SU-DHL-6 (cell line): Measurements from ENCODE around the gene PEAK3.

Experiments
- H2AFZ ChIP-seq: fragments of 200-600 bp; sonication (generic); 2 replicates; pipeline ENCODE4 v1.6.1; 2014; ENCODE audit warnings: low read depth, mild to moderate bottlenecking, moderate library complexity, mixed read lengths, antibody characterized with exemption, low read length; ENCODE audit not compliant: severe bottlenecking
- H3F3A ChIP-seq: fragments of 200-600 bp; shearing (Covaris generic); 2 replicates; pipeline ENCODE4 v1.6.0; 2016; ENCODE audit warnings: antibody characterized with exemption, mild to moderate bottlenecking; ENCODE audit not compliant: insufficient read depth
- H3K27ac ChIP-seq: fragments of 200-600 bp; sonication (generic); 2 replicates; pipeline ENCODE4 v1.5.1; 2016; ENCODE audit warnings: low read depth, mild to moderate bottlenecking, low read length, moderate library complexity, mixed read lengths
- H3K27me3 ChIP-seq: fragments of 200-600 bp; sonication (generic), shearing (Covaris generic); 2 replicates; pipeline ENCODE4 v1.6.0; 2014; ENCODE audit warnings: mild to moderate bottlenecking, low read length
- H3K36me3 ChIP-seq: fragments of 200-600 bp; sonication (generic); 2 replicates; pipeline ENCODE4 v1.6.1; 2014; ENCODE audit warnings: mild to moderate bottlenecking, low read length, mixed read lengths
- H3K4me2 ChIP-seq: fragments of 300-600, 200-600 bp; shearing (Covaris generic), sonication (generic); 2 replicates; pipeline ENCODE4 v1.6.0; 2014; ENCODE audit warnings: low read length, low read depth, mild to moderate bottlenecking; ENCODE audit not compliant: poor library complexity, severe bottlenecking
- H3K4me3 ChIP-seq: fragments of 200-600 bp; sonication (generic); 2 replicates; pipeline ENCODE4 v1.5.1; 2014; ENCODE audit warnings: antibody characterized with exemption, low read length, mild to moderate bottlenecking, mixed read lengths; ENCODE audit not compliant: insufficient read depth, poor library complexity, severe bottlenecking
- H3K79me2 ChIP-seq: fragments of 200-600 bp; sonication (generic); 2 replicates; pipeline ENCODE4 v1.6.1; 2014; ENCODE audit warnings: mild to moderate bottlenecking, low read length, moderate library complexity; ENCODE audit not compliant: insufficient read depth
- H3K9ac ChIP-seq: fragments of 200-600 bp; sonication (generic); 2 replicates; pipeline ENCODE4 v1.7.0; 2014; ENCODE audit warnings: mild to moderate bottlenecking, low read length
- H3K9me2 ChIP-seq: fragments of 200-600 bp; sonication (generic); replicated peaks from 2 replicates; pipeline ENCODE4 v1.6.1; 2014; ENCODE audit warnings: low read length; ENCODE audit not compliant: insufficient read depth
- H3K9me3 ChIP-seq: fragments of 200-600 bp; sonication (generic); 2 replicates; pipeline ENCODE4 v1.6.1; 2014; ENCODE audit warnings: low read length, mixed read lengths; ENCODE audit not compliant: insufficient read depth
- H4K20me1 ChIP-seq: fragments of 200-600 bp; sonication (generic); 2 replicates; pipeline ENCODE4 v1.6.1; 2014; ENCODE audit warnings: low read depth, mild to moderate bottlenecking, antibody characterized with exemption, low read length, moderate library complexity, mixed read lengths
- EZH2phosphoT487 ChIP-seq: fragments of 200-600 bp; sonication (generic), shearing (Covaris generic); conservative IDR thresholded peaks from 2 replicates; pipeline ENCODE4 v1.6.1; 2018; ENCODE audit warnings: mild to moderate bottlenecking, antibody characterized with exemption, low read length, moderate library complexity, mixed read lengths
- TF ChIP-seq, protein P1 (sequence below): fragments of 200-600 bp; sonication (generic); IDR thresholded peaks from one replicate; pipeline ENCODE4 v1.5.1; 2017; ENCODE audit warnings: antibody characterized with exemption, mild to moderate bottlenecking, low read length, moderate library complexity; ENCODE audit not compliant: insufficient read depth, poor library complexity, severe bottlenecking

The PEAK3 gene

GRCh38 chr19:2260341-2260805 is 21.6 kb downstream of the PEAK3 start:
- Histone ChIP-seq H3K9me2 (no peaks in the 10 kb centered on the region), H3K36me3 (no peaks in the 10 kb centered on the region), H3K27me3 (no peaks in the 10 kb centered on the region), H3K4me3 (no peak overlapping the region), H3K27ac (peak overlapping the region; percentile 45), H3K9ac (no peak overlapping the region), H2AFZ (no peak overlapping the region), H3K4me2 (peak overlapping the region; percentile 26), H3K9me3 (no peaks in the 10 kb centered on the region), H4K20me1 (no peaks in the 10 kb centered on the region), H3F3A (peaks cover 32% of the 10 kb centered on the region), H3K79me2 (no peaks in the 10 kb centered on the region)
- no peak for TF ChIP-seq EZH2phosphoT487
- TF ChIP-seq, protein P1, sequence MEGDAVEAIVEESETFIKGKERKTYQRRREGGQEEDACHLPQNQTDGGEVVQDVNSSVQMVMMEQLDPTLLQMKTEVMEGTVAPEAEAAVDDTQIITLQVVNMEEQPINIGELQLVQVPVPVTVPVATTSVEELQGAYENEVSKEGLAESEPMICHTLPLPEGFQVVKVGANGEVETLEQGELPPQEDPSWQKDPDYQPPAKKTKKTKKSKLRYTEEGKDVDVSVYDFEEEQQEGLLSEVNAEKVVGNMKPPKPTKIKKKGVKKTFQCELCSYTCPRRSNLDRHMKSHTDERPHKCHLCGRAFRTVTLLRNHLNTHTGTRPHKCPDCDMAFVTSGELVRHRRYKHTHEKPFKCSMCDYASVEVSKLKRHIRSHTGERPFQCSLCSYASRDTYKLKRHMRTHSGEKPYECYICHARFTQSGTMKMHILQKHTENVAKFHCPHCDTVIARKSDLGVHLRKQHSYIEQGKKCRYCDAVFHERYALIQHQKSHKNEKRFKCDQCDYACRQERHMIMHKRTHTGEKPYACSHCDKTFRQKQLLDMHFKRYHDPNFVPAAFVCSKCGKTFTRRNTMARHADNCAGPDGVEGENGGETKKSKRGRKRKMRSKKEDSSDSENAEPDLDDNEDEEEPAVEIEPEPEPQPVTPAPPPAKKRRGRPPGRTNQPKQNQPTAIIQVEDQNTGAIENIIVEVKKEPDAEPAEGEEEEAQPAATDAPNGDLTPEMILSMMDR = no peak

- Histone ChIP-seq H3K27ac (peak overlapping the region; percentile 96), H3K9me2 (no peaks in the 10 kb centered on the region), H3K4me3 (no peak overlapping the region), H3F3A (peaks cover 35% of the 10 kb centered on the region), H3K9ac (no peak overlapping the region), H3K9me3 (no peaks in the 10 kb centered on the region), H3K36me3 (no peaks in the 10 kb centered on the region), H2AFZ (no peak overlapping the region), H3K27me3 (no peaks in the 10 kb centered on the region), H3K79me2 (no peaks in the 10 kb centered on the region), H4K20me1 (no peaks in the 10 kb centered on the region), H3K4me2 (peak overlapping the region; percentile 8)
- TF ChIP-seq EZH2phosphoT487 = no peak
- TF ChIP-seq, protein P1 = no peak
Measured at GRCh38 chr19:2259336-2259735, 22.6 kb downstream of the PEAK3 start.

DNA sequence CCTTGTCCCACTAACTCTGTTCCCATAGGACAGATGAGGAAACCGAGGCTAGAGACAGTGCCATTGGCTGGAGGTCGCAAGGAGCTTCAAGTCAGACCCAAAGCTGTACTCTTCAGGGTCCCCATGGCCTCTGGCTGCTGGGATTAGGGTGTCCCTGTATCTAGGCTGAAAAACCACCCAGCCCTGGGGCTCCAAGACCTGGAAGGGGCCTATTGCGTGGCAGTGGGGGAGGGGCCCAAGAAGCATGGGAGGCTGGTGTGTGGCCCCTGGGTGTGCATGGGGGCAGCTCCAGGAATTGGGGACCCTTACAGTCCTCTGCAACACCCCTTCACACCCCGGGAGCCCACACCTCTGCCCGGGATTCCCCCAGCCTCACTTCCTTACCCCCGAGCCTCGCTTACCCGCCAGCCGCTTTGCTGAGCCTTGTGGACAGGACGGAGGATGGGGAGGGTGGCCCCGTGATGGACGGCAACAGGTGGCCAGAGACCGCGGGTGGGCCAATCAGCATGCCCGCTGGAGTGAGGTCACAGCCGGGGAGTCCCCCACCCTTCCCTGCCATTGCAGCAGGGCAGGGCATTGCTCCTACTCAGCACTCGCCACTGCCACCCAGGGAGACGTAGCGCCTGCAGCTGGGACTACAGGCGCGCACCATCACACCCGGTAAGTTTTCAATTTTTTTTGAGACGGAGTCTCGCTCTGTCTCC is 25.8 kb downstream of the PEAK3 start, which contains the start of gene JSRP1:
Gene JSRP1, minus strand, starts transcription at position 436 of the 704 bp plus-strand sequence. CDS start 1,103 bp downstream, outside the sequence.
- Histone ChIP-seq H3K4me2 (peak within 1 kb of the TSS; percentile 89), H4K20me1 (no peaks in the 10 kb centered on the region), H3K27me3 (no peaks in the 10 kb centered on the region), H2AFZ (peak within 1 kb of the TSS; percentile 16), H3K9ac (peak within 1 kb of the TSS; percentile 57), H3K9me2 (no peaks in the 10 kb centered on the region), H3F3A (peaks cover 48% of the 10 kb centered on the region), H3K4me3 (peak within 1 kb of the TSS; percentile 53), H3K27ac (peak within 1 kb of the TSS; percentile 96), H3K36me3 (no peaks in the 10 kb centered on the region), H3K79me2 (no peaks in the 10 kb centered on the region), H3K9me3 (no peaks in the 10 kb centered on the region)
- no peak for TF ChIP-seq EZH2phosphoT487
- TF ChIP-seq, protein P1 = no peak
